Stimulated activated naive CD4-positive, alpha-beta T cell treated with Interleukin-2 at 50 U/mL for 16 hours (primary cell): ENCODE measurements around the gene MYRIP.
"Not testable (repeated sequence)": the region's sequence is repeated elsewhere in the genome, so short reads cannot be mapped to it uniquely, and the experiment has no call there.

Source experiments
- DNase-seq: peaks from one replicate; lab custom pipeline; 2025; lab: John Stamatoyannopoulos, UW

Gene MYRIP

DNA sequence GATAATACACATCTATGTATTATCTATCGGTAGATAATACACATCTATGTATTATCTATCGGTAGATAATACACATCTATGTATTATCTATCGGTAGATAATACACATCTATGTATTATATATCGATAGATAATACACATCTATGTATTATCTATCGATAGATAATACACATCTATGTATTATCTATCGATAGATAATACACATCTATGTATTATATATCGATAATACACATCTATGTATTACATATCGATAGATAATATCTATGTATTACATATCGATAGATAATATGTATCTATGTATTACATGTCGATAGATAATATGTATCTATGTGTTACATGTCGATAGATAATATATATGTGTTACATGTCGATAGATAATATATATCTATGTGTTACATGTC, 275.0 kb downstream of the MYRIP start:
- not testable (repeated sequence) for DNase-seq

DNA sequence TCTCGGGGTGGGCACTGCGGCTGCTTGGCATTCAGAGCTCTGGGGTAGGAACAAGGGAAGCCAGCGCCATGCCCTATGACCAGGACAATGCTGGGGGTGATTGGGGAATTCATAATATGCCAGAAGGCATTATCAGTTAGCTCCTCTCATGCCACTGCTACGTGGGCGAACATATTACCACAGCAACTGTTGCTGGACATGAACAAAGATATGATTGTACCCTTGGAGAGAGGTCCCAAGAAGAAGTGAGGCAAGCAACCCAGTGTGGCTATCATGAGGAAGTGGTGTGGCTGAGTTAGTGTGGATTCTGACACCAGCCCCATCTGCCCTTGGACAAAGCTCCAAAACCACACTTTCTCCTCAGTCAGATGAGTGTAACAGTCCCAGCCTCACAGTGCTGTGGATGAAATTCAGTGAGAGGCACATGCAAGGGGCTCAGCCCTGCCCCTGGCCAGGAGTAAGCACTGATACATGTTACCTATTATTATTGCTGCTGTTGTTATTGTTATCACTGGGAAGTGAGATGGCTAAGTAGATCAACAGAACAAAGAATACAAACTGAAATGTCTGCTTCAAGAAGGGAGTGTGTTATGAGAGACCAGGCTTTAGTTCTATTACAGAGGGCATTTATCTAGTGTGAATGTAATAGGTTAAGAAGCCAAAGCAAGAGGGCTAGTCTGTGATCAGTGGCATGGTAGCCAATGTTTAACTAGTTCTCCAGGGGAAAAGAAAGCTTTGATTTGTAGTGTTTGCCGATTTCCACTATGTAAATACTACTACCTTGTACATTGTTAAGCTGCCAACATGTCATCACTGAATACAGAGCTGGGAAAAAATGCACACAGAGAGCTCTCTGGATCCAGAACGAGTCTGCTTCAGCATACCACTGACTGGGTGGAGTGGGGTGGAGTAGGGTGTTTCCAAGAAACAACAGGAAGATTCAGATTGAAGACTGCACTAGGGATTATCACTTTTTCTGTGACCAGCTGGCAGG, 277.8 kb downstream of the MYRIP start:
- no peak for DNase-seq

DNA sequence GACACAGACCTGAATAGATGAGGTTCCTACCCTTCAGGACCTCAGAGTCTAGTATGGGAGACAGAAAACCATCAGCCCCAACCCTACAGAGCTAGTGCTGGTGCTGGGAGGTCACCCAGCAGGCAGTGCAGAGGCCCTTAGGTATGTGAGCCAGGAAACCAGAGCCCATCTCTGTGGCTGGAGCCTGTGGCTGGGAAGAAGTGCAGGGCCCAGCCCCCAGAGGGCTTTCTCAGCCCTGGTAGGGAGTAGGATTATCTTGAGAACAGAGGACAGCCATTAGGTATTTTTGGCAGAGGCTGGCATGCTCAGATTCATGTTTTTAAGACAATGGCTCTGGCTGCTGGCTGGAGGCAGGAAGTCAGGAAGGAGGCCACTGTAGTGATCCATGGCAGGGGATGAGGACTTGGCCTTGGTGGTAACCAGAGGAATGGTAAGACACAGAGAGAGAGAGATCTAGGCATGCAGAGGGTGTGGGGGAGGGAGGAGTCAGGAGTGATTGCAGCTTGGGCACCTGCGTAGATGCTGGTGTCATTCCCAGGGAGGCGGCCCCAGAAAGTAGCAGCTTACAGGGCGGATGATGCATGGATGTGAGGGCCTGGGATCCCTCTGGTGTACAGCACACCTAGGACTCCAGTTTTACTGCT, 279.2 kb downstream of the MYRIP start:
- no peak for DNase-seq

- no peak for DNase-seq
Observed at GRCh38 chr3:40096661-40097111, 287.3 kb downstream of the MYRIP start.

- no peak for DNase-seq
Observed at GRCh38 chr3:40097131-40098117, 288.0 kb downstream of the MYRIP start.

- no peak for DNase-seq
Observed at GRCh38 chr3:40098261-40098759, 288.9 kb downstream of the MYRIP start.

- no peak for DNase-seq
Observed at GRCh38 chr3:40099871-40100270, 290.5 kb downstream of the MYRIP start.

GRCh38 chr3:40102182-40102581, 292.8 kb downstream of the MYRIP start:
- DNase-seq, result no peak

DNA sequence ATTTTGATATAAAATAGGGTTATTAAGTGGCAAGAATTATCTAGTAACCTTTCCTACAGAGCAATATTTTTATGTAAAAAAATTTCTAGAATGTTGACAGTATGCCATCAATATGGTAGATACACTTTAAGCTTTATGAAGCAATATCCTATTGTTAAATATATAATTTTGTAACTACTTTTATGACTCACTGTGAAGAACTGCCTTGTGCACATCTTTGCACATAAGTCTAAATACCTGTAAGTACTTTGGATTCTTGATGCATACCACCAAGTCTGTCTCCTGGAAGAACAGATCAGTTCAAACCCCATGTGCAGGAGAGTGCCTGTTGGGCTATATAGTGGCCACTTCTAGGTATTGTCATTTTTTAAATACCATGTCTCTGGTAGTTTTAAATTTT, 294.4 kb downstream of the MYRIP start:
- no peak for DNase-seq

DNA sequence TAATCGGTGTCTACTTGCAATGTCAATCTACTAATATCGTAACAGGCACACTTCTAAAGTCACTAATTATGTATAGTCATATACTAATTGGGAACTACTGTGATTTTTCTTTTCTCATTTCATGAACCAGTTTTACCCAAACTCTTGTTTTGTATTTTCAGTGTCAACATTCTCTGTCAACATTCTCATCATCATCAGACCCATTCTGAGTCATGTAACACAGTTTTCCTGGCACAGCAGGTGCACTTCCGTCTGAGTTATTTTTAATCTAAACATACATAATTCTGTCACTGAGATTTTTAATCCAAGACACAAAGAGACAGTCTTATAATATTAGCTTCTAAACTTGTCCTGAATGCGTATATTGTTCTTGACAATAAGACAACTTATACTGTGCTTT, 295.0 kb downstream of the MYRIP start:
- no peak for DNase-seq

- DNase-seq, result no peak
Observed at GRCh38 chr3:40108643-40109042, 299.2 kb downstream of the MYRIP start.

- no peak for DNase-seq
Observed at GRCh38 chr3:40109641-40110490, 300.5 kb downstream of the MYRIP start.

GRCh38 chr3:40116478-40117177, 307.2 kb downstream of the MYRIP start:
- DNase-seq, result no peak

GRCh38 chr3:40118091-40118490, 308.7 kb downstream of the MYRIP start:
- DNase-seq, result no peak

DNA sequence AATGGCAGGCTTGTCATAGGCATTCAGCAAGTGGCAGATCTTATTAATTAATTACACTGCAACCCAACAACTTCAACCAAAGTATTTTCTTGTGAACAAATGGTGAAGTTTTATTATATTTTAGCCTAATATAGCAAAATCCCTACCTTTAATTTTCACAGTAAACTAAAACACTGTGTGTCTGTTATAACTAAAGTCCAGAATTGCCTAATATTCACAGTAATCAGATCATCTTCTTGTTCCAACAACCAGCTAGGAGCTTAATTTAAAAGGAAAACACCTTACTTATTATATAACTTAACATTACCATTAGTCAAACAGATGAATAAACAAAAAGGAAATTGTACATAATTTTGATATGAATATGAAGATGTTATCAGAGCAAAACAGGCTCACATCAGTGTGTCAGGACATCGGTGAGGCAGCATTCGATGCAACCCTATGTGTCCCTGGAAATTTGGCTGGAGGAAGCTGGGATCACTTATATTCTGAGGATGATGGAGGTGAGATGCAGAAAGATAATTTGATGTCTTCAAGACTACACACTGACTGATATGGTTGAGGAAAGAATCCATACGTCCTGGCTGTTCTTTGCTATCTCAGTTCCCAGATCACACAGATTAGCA, 310.8 kb downstream of the MYRIP start:
- DNase-seq, result no peak

DNA sequence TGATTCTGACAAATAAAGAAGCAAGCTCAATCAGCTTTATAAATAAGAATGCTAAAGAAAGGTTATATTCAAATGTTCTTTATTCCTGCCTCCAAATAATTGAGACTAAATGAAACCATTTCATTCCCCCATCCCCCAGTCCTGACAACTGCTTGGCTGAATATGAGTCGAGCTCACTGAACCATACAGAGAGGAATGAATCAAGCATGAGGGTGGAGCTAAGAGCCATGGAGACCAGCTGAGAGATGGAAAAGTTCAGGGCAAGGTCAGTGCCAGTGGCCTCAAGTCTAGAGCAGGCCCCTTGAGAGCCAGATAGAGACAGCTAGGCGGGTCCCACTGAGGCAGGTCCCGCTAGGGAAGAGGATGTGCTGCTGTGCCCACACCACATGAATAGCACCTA, 311.4 kb downstream of the MYRIP start:
- DNase-seq, result no peak

DNA sequence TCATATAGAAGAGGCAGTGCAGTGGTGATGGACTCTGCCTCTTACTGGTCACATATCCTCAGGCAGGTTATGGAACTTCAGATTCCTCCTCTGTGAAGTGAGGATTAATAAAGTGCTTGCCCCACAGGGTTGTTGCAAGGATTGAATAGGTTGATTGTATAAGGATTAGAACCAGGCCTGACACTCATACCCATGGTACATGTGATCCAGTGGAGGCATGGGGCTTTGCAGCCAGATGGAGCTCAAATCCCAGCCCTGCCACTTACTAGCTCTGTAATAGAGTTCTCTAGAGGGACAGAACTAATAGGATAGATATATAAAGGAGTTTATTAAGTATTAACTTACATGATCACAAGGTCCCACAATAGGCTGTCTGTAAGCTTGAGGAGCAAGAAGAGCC, 315.5 kb downstream of the MYRIP start:
- DNase-seq, result no peak

GRCh38 chr3:40128166-40128565, 318.8 kb downstream of the MYRIP start:
- no peak for DNase-seq

GRCh38 chr3:40129510-40129909, 320.1 kb downstream of the MYRIP start:
- no peak for DNase-seq

- no peak for DNase-seq
Observed at GRCh38 chr3:40129981-40130380, 320.6 kb downstream of the MYRIP start.
